Testis (tissue), 2 donors: Measurements from ENCODE around the gene TRIP6.

Experiments
- CTCF ChIP-seq, 3 experiments: fragments of 450-650 bp in 2 of 3; fragments of 200-600 bp in 1 of 3; sonication (generic) in 1 of 3; IDR thresholded peaks; one replicate each; pipeline ENCODE4 v1.5.1; 2016 to 2019; ENCODE audit warnings: antibody characterized with exemption in 3 of 3, mild to moderate bottlenecking in 2 of 3, moderate library complexity in 1 of 3
- POLR2A ChIP-seq: fragments of 450-650 bp; IDR thresholded peaks from one replicate; pipeline ENCODE4 v1.6.1; 2017; ENCODE audit warnings: antibody characterized with exemption, mild to moderate bottlenecking, moderate library complexity

GRCh38 chr7:100825751-100826513 is 41.3 kb upstream of the TRIP6 start:
- TF ChIP-seq CTCF (IDR thresholded peaks at IDR 0.05): no peak
- no peak for TF ChIP-seq POLR2A
